ENCODE measurements around the gene COL11A1. TPM values are rescaled to one million over a fixed set of nuclear protein-coding genes. Genes with fewer than 3 reads are reported as not detected.

The COL11A1 gene
- total RNA-seq, 1 experiment from 2014 or later: 0.05 TPM

- no peak for TF ChIP-seq CTCF (IDR thresholded peaks at IDR 0.05 in 2 of 3, conservative IDR thresholded peaks at IDR 0.05 in 1 of 3; ENCODE audit: borderline replicate concordance in 1 of 3, insufficient read depth in 1 of 3, low read depth in 2 of 3, low read length in 2 of 3)
- no peak for DNase-seq (ENCODE audit: low read depth, low spot score)
- intact Hi-C loops (cut with micrococcal nuclease): no loop called here
- Histone ChIP-seq H3K27me3 (ENCODE audit: insufficient read depth, low read length) (no peaks in the 10 kb centered on the region), H3K4me3 (replicated peaks in 1 of 2; ENCODE audit: low read depth in 1 of 2, low read length in 2 of 2) (no peak overlapping the region), H3K4me2 (ENCODE audit: low read length) (no peak overlapping the region), H4K20me1 (ENCODE audit: insufficient read depth) (no peaks in the 10 kb centered on the region), H3K4me1 (ENCODE audit: control insufficient read depth in 1 of 2, insufficient read depth in 2 of 2, low read length in 2 of 2) (no peaks in the 10 kb centered on the region), H3K79me2 (ENCODE audit: insufficient read depth, low read length) (no peaks in the 10 kb centered on the region), H3K27ac (ENCODE audit: low read depth, low read length) (no peak overlapping the region), H2AFZ (ENCODE audit: low read depth, low read length, poor library complexity, severe bottlenecking) (no peak overlapping the region), H3K36me3 (ENCODE audit: control insufficient read depth in 1 of 2, insufficient read depth in 2 of 2, low read length in 2 of 2) (no peaks in the 10 kb centered on the region), H3K9ac (ENCODE audit: low read length) (no peak overlapping the region), H3K9me2 (ENCODE audit: insufficient read depth) (no peaks in the 10 kb centered on the region), H3K9me3 (ENCODE audit: control insufficient read depth in 1 of 2, insufficient read depth in 1 of 2, low read depth in 1 of 2, low read length in 2 of 2) (no peaks in the 10 kb centered on the region; a peak in 1 of 4 replicates)
- no TSS peak for BruUV-seq (replicated peaks)
- ATAC-seq: no peak
- RAD21 ChIA-PET (ENCODE audit: low non-redundant PET in 1 of 2, low total read pairs in 2 of 2, uncharacterized antibody in 2 of 2, unreplicated experiment in 2 of 2): no interaction called here
- POLR2A ChIA-PET: no interaction called here
- CTCF ChIA-PET: no interaction called here
These were observed 267.6 kb downstream of the COL11A1 start for GRCh38 chr1:102840741-102841140.

GRCh38 chr1:102838016-102838415, 270.3 kb downstream of the COL11A1 start:
- Histone ChIP-seq H3K27me3 (ENCODE audit: insufficient read depth, low read length) (no peaks in the 10 kb centered on the region), H3K79me2 (ENCODE audit: insufficient read depth, low read length) (no peaks in the 10 kb centered on the region), H3K9me3 (ENCODE audit: control insufficient read depth in 1 of 2, insufficient read depth in 1 of 2, low read depth in 1 of 2, low read length in 2 of 2) (no peaks in the 10 kb centered on the region; a peak in 1 of 4 replicates), H3K9ac (ENCODE audit: low read length) (no peak overlapping the region), H3K36me3 (ENCODE audit: control insufficient read depth in 1 of 2, insufficient read depth in 2 of 2, low read length in 2 of 2) (no peaks in the 10 kb centered on the region), H3K9me2 (ENCODE audit: insufficient read depth) (no peaks in the 10 kb centered on the region), H2AFZ (ENCODE audit: low read depth, low read length, poor library complexity, severe bottlenecking) (no peak overlapping the region), H3K4me2 (ENCODE audit: low read length) (no peak overlapping the region), H4K20me1 (ENCODE audit: insufficient read depth) (no peaks in the 10 kb centered on the region), H3K4me3 (replicated peaks in 1 of 2; ENCODE audit: low read depth in 1 of 2, low read length in 2 of 2) (no peak overlapping the region), H3K27ac (ENCODE audit: low read depth, low read length) (no peak overlapping the region), H3K4me1 (ENCODE audit: control insufficient read depth in 1 of 2, insufficient read depth in 2 of 2, low read length in 2 of 2) (no peaks in the 10 kb centered on the region)
- no peak for ATAC-seq
- no TSS peak for BruUV-seq (replicated peaks)
- TF ChIP-seq SRF (IDR thresholded peaks at IDR 0.05; ENCODE audit: low read depth): no peak
- TF ChIP-seq JUND (IDR thresholded peaks at IDR 0.05): no peak
- TF ChIP-seq EZH2phosphoT487 (IDR thresholded peaks at IDR 0.05; ENCODE audit: borderline replicate concordance): no peak
- no peak for TF ChIP-seq CEBPB (IDR thresholded peaks at IDR 0.05; ENCODE audit: low read depth)
- TF ChIP-seq CBX3 (IDR thresholded peaks at IDR 0.05; ENCODE audit: low read depth): no peak
- TF ChIP-seq TCF7L2 (IDR thresholded peaks at IDR 0.05; ENCODE audit: borderline replicate concordance, extremely low read depth, insufficient read depth, insufficient read length): no peak
- TF ChIP-seq ZFX (IDR thresholded peaks at IDR 0.05): no peak
- TF ChIP-seq CTCF (IDR thresholded peaks at IDR 0.05 in 2 of 3, conservative IDR thresholded peaks at IDR 0.05 in 1 of 3; ENCODE audit: borderline replicate concordance in 1 of 3, insufficient read depth in 1 of 3, low read depth in 2 of 3, low read length in 2 of 3): no peak
- TF ChIP-seq POLR2A (IDR thresholded peaks at IDR 0.05; ENCODE audit: borderline replicate concordance, extremely low read depth, insufficient read depth, insufficient read length): no peak
- TF ChIP-seq MAX (IDR thresholded peaks at IDR 0.05): no peak
- TF ChIP-seq ELF1 (IDR thresholded peaks at IDR 0.05; ENCODE audit: borderline replicate concordance, low read depth): no peak
- no peak for TF ChIP-seq FOSL1 (IDR thresholded peaks at IDR 0.05; ENCODE audit: low read depth)
- TF ChIP-seq REST (IDR thresholded peaks at IDR 0.05; ENCODE audit: low read depth): no peak
- no peak for TF ChIP-seq SIN3A (IDR thresholded peaks at IDR 0.05; ENCODE audit: low read depth)
- ChIA-PET RAD21 (ENCODE audit: low non-redundant PET in 1 of 2, low total read pairs in 2 of 2, uncharacterized antibody in 2 of 2, unreplicated experiment in 2 of 2) (no interaction called here), CTCF (no interaction called here), POLR2A (no interaction called here)
- no peak for DNase-seq (ENCODE audit: low read depth, low spot score)
- intact Hi-C loops (cut with micrococcal nuclease): no loop called here
